IMR-90 (cell line): ENCODE data around the gene AADACL4. TPM values are rescaled to one million over a fixed set of nuclear protein-coding genes. Genes with fewer than 3 reads are reported as not detected.

ENCODE experiments used
- ATAC-seq: fragments of 200-7000 bp; cut with Tn5 transposase; 2 replicates; pipeline ENCODE4 v1.9.1; 2020; ENCODE audit warnings: low read depth, mild to moderate bottlenecking, moderate library complexity
- BruUV-seq: library from RNA; stranded (reverse); fragments of 400-500 nt; replicated peaks from 2 replicates; lab custom pipeline; 2021; lab: Mats Ljungman, UMichigan
- CTCF ChIA-PET: fragments of 300-600 bp; formaldehyde crosslinking; extraction: SDS; loops from one replicate; lab custom pipeline; 2021; ENCODE audit warnings: antibody characterized with exemption; lab: Yijun Ruan, JAX
- POLR2A ChIA-PET: fragments of 300-600 bp; sonication (Branson Sonifier 250); formaldehyde crosslinking; loops from one replicate; lab custom pipeline; 2022; ENCODE audit warnings: antibody characterized with exemption; ENCODE audit not compliant: unreplicated experiment; lab: Charles Lee
- DNase-seq: peaks from one replicate; pipeline ENCODE4 v3.0.0; 2013
- H2AFZ ChIP-seq: replicated peaks from 2 replicates; pipeline ENCODE3; 2013; ENCODE audit warnings: low read length, mild to moderate bottlenecking; ENCODE audit not compliant: poor library complexity
- H2AK5ac ChIP-seq: 2 replicates; pipeline ENCODE4 v1.6.1; 2013; ENCODE audit warnings: low read depth, low read length, inconsistent platforms
- H2AK9ac ChIP-seq: replicated peaks from 2 replicates; pipeline ENCODE3; 2013; ENCODE audit warnings: mild to moderate bottlenecking, low read depth, low read length, moderate library complexity; ENCODE audit not compliant: poor library complexity
- H2BK120ac ChIP-seq: 2 replicates; pipeline ENCODE4 v1.6.1; 2013; ENCODE audit warnings: low read depth, low read length, inconsistent platforms
- H2BK15ac ChIP-seq: 3 replicates; pipeline ENCODE4 v1.6.1; 2013; ENCODE audit warnings: low read depth, low read length, inconsistent platforms
- H2BK20ac ChIP-seq: 2 replicates; pipeline ENCODE4 v1.6.1; 2013; ENCODE audit warnings: low read depth, mild to moderate bottlenecking, inconsistent platforms, low read length, moderate library complexity
- H2BK5ac ChIP-seq: 2 replicates; pipeline ENCODE4 v1.6.1; 2013; ENCODE audit warnings: mild to moderate bottlenecking, low read depth, low read length, inconsistent platforms; ENCODE audit not compliant: poor library complexity, severe bottlenecking
- H3K14ac ChIP-seq: replicated peaks from 2 replicates; pipeline ENCODE4 v1.6.1; 2013; ENCODE audit warnings: low read depth, low read length, inconsistent platforms
- H3K18ac ChIP-seq: 2 replicates; pipeline ENCODE4 v1.6.1; 2013; ENCODE audit warnings: low read depth, low read length, control low read depth
- H3K23ac ChIP-seq: 2 replicates; pipeline ENCODE4 v1.6.1; 2013; ENCODE audit warnings: low read depth, low read length, inconsistent platforms
- H3K27ac ChIP-seq: 2 replicates; pipeline ENCODE4 v1.5.1; 2013; ENCODE audit warnings: mild to moderate bottlenecking, control low read depth, low read length; ENCODE audit not compliant: insufficient read depth
- H3K27me3 ChIP-seq: 2 replicates; pipeline ENCODE4 v1.6.1; 2013; ENCODE audit warnings: low read length; ENCODE audit not compliant: control insufficient read depth, insufficient read depth
- H3K36me3 ChIP-seq: 2 replicates; pipeline ENCODE4 v1.6.1; 2013; ENCODE audit warnings: low read length, mixed read lengths; ENCODE audit not compliant: control insufficient read depth, insufficient read depth
- H3K4ac ChIP-seq: 2 replicates; pipeline ENCODE4 v1.6.1; 2013; ENCODE audit warnings: low read depth, low read length, inconsistent platforms
- H3K4me1 ChIP-seq: 2 replicates; pipeline ENCODE4 v1.6.1; 2013; ENCODE audit warnings: low read length, mixed read lengths; ENCODE audit not compliant: control insufficient read depth, insufficient read depth
- H3K4me2 ChIP-seq: 2 replicates; pipeline ENCODE4 v1.6.1; 2013; ENCODE audit warnings: low read depth, mild to moderate bottlenecking, control low read depth, low read length, moderate library complexity
- H3K4me3 ChIP-seq: 2 replicates; pipeline ENCODE4 v1.5.1; 2013; ENCODE audit warnings: low read depth, mild to moderate bottlenecking, control low read depth, low read length, moderate library complexity; ENCODE audit not compliant: insufficient read depth
- H3K56ac ChIP-seq: 2 replicates; pipeline ENCODE4 v1.6.1; 2013; ENCODE audit warnings: low read length, inconsistent platforms; ENCODE audit not compliant: insufficient read depth; ENCODE audit errors: extremely low read depth
- H3K79me1 ChIP-seq, 2 experiments: 2 replicates each; pipeline ENCODE4 v1.6.1; 2013; ENCODE audit warnings: low read length in 2 of 2, inconsistent platforms in 1 of 2, low read depth in 1 of 2
- H3K9ac ChIP-seq: 2 replicates; pipeline ENCODE4 v1.6.1; 2013; ENCODE audit warnings: low read depth, low read length, control low read depth
- H3K9me1 ChIP-seq: 2 replicates; pipeline ENCODE4 v1.6.1; 2013; ENCODE audit warnings: low read length, inconsistent platforms; ENCODE audit not compliant: insufficient read depth
- H3K9me3 ChIP-seq: 2 replicates; pipeline ENCODE4 v1.6.1; 2013; ENCODE audit warnings: low read length; ENCODE audit not compliant: control insufficient read depth, insufficient read depth
- H4K20me1 ChIP-seq: 2 replicates; pipeline ENCODE4 v1.6.1; 2013; ENCODE audit warnings: low read length, inconsistent platforms; ENCODE audit not compliant: insufficient read depth
- H4K5ac ChIP-seq: 2 replicates; pipeline ENCODE4 v1.6.1; 2013; ENCODE audit warnings: mild to moderate bottlenecking, low read depth, low read length, control low read depth
- H4K8ac ChIP-seq, 2 experiments: 2 replicates each; pipeline ENCODE4 v1.6.1; 2013; ENCODE audit warnings: low read depth in 2 of 2, low read length in 2 of 2, control low read depth in 1 of 2, inconsistent platforms in 1 of 2
- H4K91ac ChIP-seq: 2 replicates; pipeline ENCODE4 v1.6.1; 2013; ENCODE audit warnings: low read depth, low read length, inconsistent platforms; ENCODE audit not compliant: insufficient read depth
- BHLHE40 ChIP-seq: fragments of 150-350 bp; IDR thresholded peaks from 2 replicates; pipeline ENCODE4 v1.6.1; 2016; ENCODE audit warnings: mild to moderate bottlenecking, low read depth, low read length
- CTCF ChIP-seq: conservative IDR thresholded peaks from 2 replicates; pipeline ENCODE4 v1.5.1; 2012; ENCODE audit warnings: mild to moderate bottlenecking, low read depth, low read length, improper control_type of control experiment
- POLR2A ChIP-seq: IDR thresholded peaks from 2 replicates; pipeline ENCODE4 v1.6.1; 2012; ENCODE audit warnings: mild to moderate bottlenecking, low read depth, low read length
- RAD21 ChIP-seq: IDR thresholded peaks from 2 replicates; pipeline ENCODE4 v1.6.1; 2012; ENCODE audit warnings: low read length, improper control_type of control experiment
- WGBS, 2 experiments: methylation state at CpG; one replicate each; pipeline versions ENCODE4 v1.1.5 to v1.1.7; 2013; ENCODE audit warnings: missing lambda C conversion rate in 2 of 2; ENCODE audit not compliant: insufficient read length in 1 of 2; ENCODE audit errors: extremely low coverage in 2 of 2; 5-methylcytosine and 5-hydroxymethylcytosine counted together
- dilution Hi-C: fragments of 300-500 bp; cut with HindIII; formaldehyde crosslinking; loops from one replicate; pipeline ENCODE4 v1.14.3; 2018; ENCODE audit warnings: low sequenced_read_pairs; ENCODE audit not compliant: unreplicated experiment
- in situ Hi-C: fragments of 300-500 bp; cut with MboI; formaldehyde crosslinking; loops from 3 replicates; pipeline ENCODE4 v1.14.3; 2019; ENCODE audit warnings: low sequenced_read_pairs, inconsistent platforms, mixed read lengths
- intact Hi-C: fragments of 100-400 bp; cut with micrococcal nuclease; formaldehyde crosslinking; loops from 2 replicates; pipeline ENCODE4 v1.10.0; 2022
- polyA plus RNA-seq, 3 experiments: library from polyadenylated mRNA; depleted of rRNA; stranded (reverse); fragments of >200 nt; gene quantifications; 2 replicates each; pipeline ENCODE4 v1.2.3, GENCODE V29; 2012; ENCODE audit warnings: low replicate concordance in 1 of 3
- total RNA-seq: library from RNA; depleted of rRNA; stranded (reverse); fragments of >200 nt; gene quantifications from 2 replicates; pipeline ENCODE4 v1.2.3, GENCODE V29; 2012

The AADACL4 gene
- total and polyA plus RNA-seq, 2 of the 4 experiments (the other 2 are of a cell fraction), result not detected

- CTCF ChIA-PET, result interaction anchor here (0.6 kb wide), 1 partner anchor 11 kb away, joined by 3 read pairs; no protein-coding TSS in a partner anchor
- H2BK120ac ChIP-seq, result no peak overlapping the region
Observed at GRCh38 chr1:12598974-12599373, 44.9 kb upstream of the AADACL4 start.

More at GRCh38 chr1:12598974-12599373, 44.9 kb upstream of the AADACL4 start:
- peak overlapping the region; percentile 4; the same call in 1 of the 3 replicates for H2BK15ac ChIP-seq
- dilution Hi-C loops (no loop called here), in situ Hi-C loops (no loop called here), intact Hi-C loops (no loop called here)
- H3K27me3 ChIP-seq, result no peaks in the 10 kb centered on the region
- no TSS peak for BruUV-seq
- H3K4me1 ChIP-seq, result peaks cover 47% of the 10 kb centered on the region
- H3K4ac ChIP-seq, result peak overlapping the region; percentile 3; the same call in 1 of the 2 replicates
- no peak overlapping the region for H2BK20ac ChIP-seq
- no peak overlapping the region for H3K23ac ChIP-seq
- POLR2A ChIA-PET, result no interaction called here
- no peak overlapping the region for H3K4me3 ChIP-seq
- peak overlapping the region; percentile 8; the same call in 1 of the 2 replicates for H4K91ac ChIP-seq
- no peak overlapping the region for H2AFZ ChIP-seq
- H3K9ac ChIP-seq, result no peak overlapping the region
- H3K18ac ChIP-seq, result no peak overlapping the region
- no peak overlapping the region for H3K27ac ChIP-seq
- H3K79me1 ChIP-seq, result peaks cover 11 to 29% of the 10 kb centered on the region in 2 experiments; a peak in 3 of 4 replicates
- TF ChIP-seq POLR2A (no peak), BHLHE40 (no peak), CTCF (no peak), RAD21 (no peak)
- H3K9me1 ChIP-seq, result peaks cover 14% of the 10 kb centered on the region
- no peak overlapping the region for H4K5ac ChIP-seq
- no peak overlapping the region for H2BK5ac ChIP-seq
- peaks cover 9% of the 10 kb centered on the region for H4K20me1 ChIP-seq
- DNase-seq, result no peak
- no peaks in the 10 kb centered on the region for H3K36me3 ChIP-seq
- no peak overlapping the region for H4K8ac ChIP-seq
- no peak overlapping the region for H2AK5ac ChIP-seq
- no peak overlapping the region for H3K56ac ChIP-seq
- no peak for ATAC-seq
- H3K9me3 ChIP-seq, result no peaks in the 10 kb centered on the region
- no peak overlapping the region for H3K14ac ChIP-seq
- WGBS, 2 experiments, result 80% methylated on average over 2 of the region's 6 CpGs; no CpG with 5 or more reads in 1 of the 2 experiments
- H3K4me2 ChIP-seq, result no peak overlapping the region
- no peak overlapping the region for H2AK9ac ChIP-seq
